Measurements from ENCODE around the gene COL4A1. TPM values are rescaled to one million over a fixed set of nuclear protein-coding genes. Genes with fewer than 3 reads are reported as not detected.

COL4A1 gene
- total RNA-seq, 2 experiments from 2014 or later, result not detected

- ChIA-PET CTCF (no interaction called here), POLR2A (no interaction called here)
Observed at GRCh38 chr13:110182003-110182402, 125.0 kb downstream of the COL4A1 start.

- POLR2A ChIA-PET, result no interaction called here
Observed at GRCh38 chr13:110179857-110180147, 127.2 kb downstream of the COL4A1 start.

GRCh38 chr13:110179116-110179856 lies 127.7 kb downstream of the COL4A1 start:
- ChIA-PET CTCF (no interaction called here), POLR2A (no interaction called here)

More at GRCh38 chr13:110179857-110180147, 127.2 kb downstream of the COL4A1 start:
- CTCF ChIA-PET, result no interaction called here

- CTCF ChIA-PET, result no interaction called here
- POLR2A ChIA-PET, result no interaction called here
Observed at GRCh38 chr13:110177790-110178189, 129.2 kb downstream of the COL4A1 start.

GRCh38 chr13:110176431-110176830 lies 130.5 kb downstream of the COL4A1 start:
- ChIA-PET POLR2A (no interaction called here), CTCF (no interaction called here)

- CTCF ChIA-PET, result no interaction called here
- POLR2A ChIA-PET, result no interaction called here
Observed at GRCh38 chr13:110173247-110173818, 133.6 kb downstream of the COL4A1 start.

GRCh38 chr13:110170882-110171281 lies 136.1 kb downstream of the COL4A1 start:
- ChIA-PET POLR2A (no interaction called here), CTCF (no interaction called here)

GRCh38 chr13:110170020-110170790 lies 136.8 kb downstream of the COL4A1 start:
- POLR2A ChIA-PET, result no interaction called here
- CTCF ChIA-PET, result no interaction called here

GRCh38 chr13:110168999-110169933 lies 137.7 kb downstream of the COL4A1 start:
- POLR2A ChIA-PET, result no interaction called here
- CTCF ChIA-PET, result no interaction called here

GRCh38 chr13:110166598-110166997 lies 140.4 kb downstream of the COL4A1 start:
- CTCF ChIA-PET, result no interaction called here
- POLR2A ChIA-PET, result no interaction called here

- ChIA-PET POLR2A (no interaction called here), CTCF (no interaction called here)
Observed at GRCh38 chr13:110164706-110165105, 142.3 kb downstream of the COL4A1 start.

GRCh38 chr13:110162866-110163658 lies 143.9 kb downstream of the COL4A1 start:
- CTCF ChIA-PET, result no interaction called here
- POLR2A ChIA-PET, result no interaction called here

GRCh38 chr13:110162053-110162452 lies 144.9 kb downstream of the COL4A1 start:
- ChIA-PET CTCF (no interaction called here), POLR2A (no interaction called here)

- ChIA-PET POLR2A (no interaction called here), CTCF (no interaction called here)
Observed at GRCh38 chr13:110161112-110161882, 145.7 kb downstream of the COL4A1 start.

GRCh38 chr13:110158226-110158625 lies 148.7 kb downstream of the COL4A1 start:
- ChIA-PET CTCF (no interaction called here), POLR2A (no interaction called here)

- CTCF ChIA-PET, result no interaction called here
- POLR2A ChIA-PET, result no interaction called here
Observed at GRCh38 chr13:110157718-110158117, 149.2 kb downstream of the COL4A1 start.

GRCh38 chr13:110156301-110157049 lies 150.5 kb downstream of the COL4A1 start:
- ChIA-PET CTCF (no interaction called here), POLR2A (no interaction called here)

- ChIA-PET CTCF (no interaction called here), POLR2A (no interaction called here)
Observed at GRCh38 chr13:110155072-110155471, 151.9 kb downstream of the COL4A1 start.
